Subcutaneous adipose tissue (tissue), 4 donors: ENCODE measurements around the gene KLK13. TPM values are rescaled to one million over a fixed set of nuclear protein-coding genes. Genes with fewer than 3 reads are reported as not detected.

Source experiments
- total RNA-seq, 4 donors: library from RNA; depleted of rRNA; stranded (reverse); fragments of >200 nt; gene quantifications; one replicate each; pipeline ENCODE4 v1.1.0, GENCODE V29; 2016
- TF ChIP-seq, protein P1 (sequence below): fragments of 450-650 bp; IDR thresholded peaks from one replicate; pipeline ENCODE4 v1.5.1; 2016; ENCODE audit warnings: low read depth, mild to moderate bottlenecking, control low read depth, antibody characterized with exemption, moderate library complexity

KLK13 gene
- total RNA-seq, 4 donors from 2014 or later: not detected

- TF ChIP-seq, protein P1, sequence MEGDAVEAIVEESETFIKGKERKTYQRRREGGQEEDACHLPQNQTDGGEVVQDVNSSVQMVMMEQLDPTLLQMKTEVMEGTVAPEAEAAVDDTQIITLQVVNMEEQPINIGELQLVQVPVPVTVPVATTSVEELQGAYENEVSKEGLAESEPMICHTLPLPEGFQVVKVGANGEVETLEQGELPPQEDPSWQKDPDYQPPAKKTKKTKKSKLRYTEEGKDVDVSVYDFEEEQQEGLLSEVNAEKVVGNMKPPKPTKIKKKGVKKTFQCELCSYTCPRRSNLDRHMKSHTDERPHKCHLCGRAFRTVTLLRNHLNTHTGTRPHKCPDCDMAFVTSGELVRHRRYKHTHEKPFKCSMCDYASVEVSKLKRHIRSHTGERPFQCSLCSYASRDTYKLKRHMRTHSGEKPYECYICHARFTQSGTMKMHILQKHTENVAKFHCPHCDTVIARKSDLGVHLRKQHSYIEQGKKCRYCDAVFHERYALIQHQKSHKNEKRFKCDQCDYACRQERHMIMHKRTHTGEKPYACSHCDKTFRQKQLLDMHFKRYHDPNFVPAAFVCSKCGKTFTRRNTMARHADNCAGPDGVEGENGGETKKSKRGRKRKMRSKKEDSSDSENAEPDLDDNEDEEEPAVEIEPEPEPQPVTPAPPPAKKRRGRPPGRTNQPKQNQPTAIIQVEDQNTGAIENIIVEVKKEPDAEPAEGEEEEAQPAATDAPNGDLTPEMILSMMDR: no peak
Measured at GRCh38 chr19:51026554-51026831, 38.4 kb downstream of the KLK13 start, which contains the start of gene KLK11. TSS of gene KLK11 (minus strand) at chr19:51026616. CDS start at chr19:51025631, 985 bp downstream.

- TF ChIP-seq, protein P1: no peak
Measured at GRCh38 chr19:51025809-51026553, 38.9 kb downstream of the KLK13 start.

GRCh38 chr19:51025401-51025800, 39.5 kb downstream of the KLK13 start:
- TF ChIP-seq, protein P1: no peak

DNA sequence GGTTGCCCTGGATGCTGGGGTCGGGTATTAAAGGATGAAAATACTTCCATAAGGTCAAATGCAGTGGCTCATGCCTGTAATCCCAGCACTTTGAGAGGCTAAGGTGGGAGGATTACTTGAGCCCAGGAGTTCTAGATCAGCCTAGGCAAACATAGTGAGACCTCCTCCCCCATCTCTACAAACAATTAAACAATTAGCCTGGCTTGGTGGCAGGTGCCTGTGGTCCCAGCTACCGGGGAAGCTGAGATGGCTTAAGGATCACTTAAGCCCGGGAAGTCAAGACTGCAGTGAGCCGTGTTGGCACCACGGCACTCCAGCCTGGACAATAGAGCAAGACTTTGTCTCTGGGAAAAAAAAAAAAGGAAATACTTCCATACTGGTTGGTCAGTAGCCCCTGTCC, 40.0 kb downstream of the KLK13 start:
- TF ChIP-seq, protein P1: no peak

DNA sequence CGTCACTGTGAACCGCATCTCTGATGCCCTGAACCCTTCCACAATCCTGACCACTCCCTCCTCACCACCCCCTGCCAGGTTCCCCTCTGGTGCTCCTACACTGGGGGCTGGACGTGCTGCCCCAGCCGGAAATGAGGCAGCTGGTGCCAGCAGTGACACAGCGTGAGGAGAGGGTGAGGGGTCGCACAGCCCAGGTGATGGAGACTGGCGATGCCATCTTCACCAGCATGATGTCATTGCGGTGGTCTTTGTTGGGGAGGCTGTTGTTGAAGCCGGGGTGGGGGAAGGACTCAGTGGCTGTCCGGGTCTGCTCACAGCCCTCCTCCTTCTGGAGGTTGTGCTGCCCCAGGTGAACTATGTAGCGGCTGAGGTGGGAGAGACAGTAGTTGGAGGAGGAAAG, 40.9 kb downstream of the KLK13 start:
- TF ChIP-seq, protein P1: no peak

GRCh38 chr19:51022526-51022925, 42.4 kb downstream of the KLK13 start:
- TF ChIP-seq, protein P1: no peak

DNA sequence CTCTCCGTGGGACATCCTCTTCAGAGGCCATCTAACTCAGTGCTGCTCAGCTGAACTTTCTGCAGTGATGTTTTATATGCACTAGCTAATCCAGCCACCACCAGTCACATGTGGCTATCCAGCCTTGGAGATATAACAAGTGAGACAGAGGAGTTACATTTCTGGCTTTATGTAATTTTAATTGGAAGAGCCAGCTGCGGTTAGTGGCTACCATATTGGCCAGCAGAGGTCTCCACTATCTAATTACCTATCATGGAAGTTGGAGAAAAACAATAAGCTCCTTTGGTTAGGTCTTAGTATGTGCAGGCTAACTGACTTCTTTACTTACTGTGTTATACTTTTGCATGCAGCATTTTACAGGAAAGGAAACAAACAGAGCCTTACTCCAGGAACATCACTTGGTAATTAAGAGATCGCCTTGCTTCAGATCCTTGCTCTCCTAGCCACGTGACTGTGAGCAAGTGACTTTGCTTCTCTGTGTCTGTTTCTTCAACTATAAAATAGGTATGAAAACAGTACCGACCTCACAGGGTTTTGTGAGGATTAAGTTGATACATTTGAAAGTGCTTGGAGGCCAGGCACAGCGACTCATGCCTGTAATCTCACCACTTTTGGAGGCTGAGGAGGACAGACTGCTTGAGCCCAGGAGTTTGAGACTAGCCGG, 43.8 kb downstream of the KLK13 start:
- TF ChIP-seq, protein P1: no peak
